Upper lobe of left lung (tissue), 6 donors: ENCODE data around the gene HSPG2. TPM values are rescaled to one million over a fixed set of nuclear protein-coding genes. Genes with fewer than 3 reads are reported as not detected.
"Not testable (repeated sequence)": the region's sequence is repeated elsewhere in the genome, so short reads cannot be mapped to it uniquely, and the experiment has no call there.

Experiments used
- ATAC-seq, 2 donors: fragments of 200-7000 bp; cut with Tn5 transposase; one replicate each; pipeline ENCODE4 v1.9.1; 2022; ENCODE audit warnings: mild to moderate bottlenecking in 2 of 2, moderate library complexity in 2 of 2; ENCODE audit not compliant: low FRiP score in 2 of 2
- DNase-seq, 2 donors: peaks; one replicate each; pipeline ENCODE4 v3.0.0-alpha.2; 2019 to 2020
- H3K27ac ChIP-seq, 4 donors: fragments of 200-600 bp; sonication (generic); one replicate each; pipeline ENCODE4 v1.5.1; 2016 to 2019
- H3K27me3 ChIP-seq, 4 donors: fragments of 200-600 bp; sonication (generic); one replicate each; pipeline ENCODE4 v1.5.1; 2017 to 2019
- H3K36me3 ChIP-seq, 4 donors: fragments of 200-600 bp; sonication (generic); one replicate each; pipeline ENCODE4 v1.5.1; 2016 to 2019
- H3K4me1 ChIP-seq, 4 donors: fragments of 200-600 bp; sonication (generic); one replicate each; pipeline ENCODE4 v1.5.1; 2018 to 2019
- H3K4me3 ChIP-seq, 4 donors: fragments of 200-600 bp; sonication (generic); one replicate each; pipeline ENCODE4 v1.5.1; 2017 to 2019; ENCODE audit warnings: mild to moderate bottlenecking in 2 of 4, moderate library complexity in 1 of 4
- H3K9me3 ChIP-seq, 4 donors: fragments of 200-600 bp; sonication (generic); one replicate each; pipeline ENCODE4 v1.5.1; 2018 to 2019
- EP300 ChIP-seq, 4 donors: sonication (generic); formaldehyde crosslinking; IDR thresholded peaks; one replicate each; pipeline ENCODE4 v1.5.1; 2017; ENCODE audit warnings: antibody characterized with exemption in 4 of 4, control low read depth in 2 of 4
- POLR2A ChIP-seq, 4 donors: fragments of 450-650 bp; IDR thresholded peaks; one replicate each; pipeline ENCODE4 v1.5.1; 2016 to 2017; ENCODE audit warnings: antibody characterized with exemption in 4 of 4, mild to moderate bottlenecking in 2 of 4
- POLR2AphosphoS5 ChIP-seq, 2 donors: sonication (generic); formaldehyde crosslinking; IDR thresholded peaks; one replicate each; pipeline ENCODE4 v1.5.1; 2017; ENCODE audit warnings: antibody characterized with exemption in 2 of 2
- WGBS, 2 donors: methylation state at CpG; one replicate each; pipeline ENCODE4 v1.1.5; 2017 to 2018; 5-methylcytosine and 5-hydroxymethylcytosine counted together
- total RNA-seq, 6 donors: library from RNA; depleted of rRNA in 4 of 6; stranded (reverse); fragments of >200 nt in 4 of 6; gene quantifications; one replicate each; pipeline versions ENCODE4 v1.1.0 to v1.2.1, GENCODE V29; 2016 to 2021
- TF ChIP-seq, protein P1 (sequence below), 6 experiments: fragments of 450-650 bp in 4 of 6; fragments of 200-600 bp in 2 of 6; sonication (generic) in 2 of 6; IDR thresholded peaks; one replicate each; pipeline ENCODE4 v1.5.1; 2016 to 2019; ENCODE audit warnings: antibody characterized with exemption in 6 of 6
- donor health status: DM: no; HTN: no; CAD: no; lungs with moderate emphysema.
- donor health status: DM: no; HTN: yes; CAD: no; lungs with severe emphysema.

The HSPG2 gene
- total RNA-seq, 6 donors from 2014 or later = 104 to 433 (median 227) TPM

DNA sequence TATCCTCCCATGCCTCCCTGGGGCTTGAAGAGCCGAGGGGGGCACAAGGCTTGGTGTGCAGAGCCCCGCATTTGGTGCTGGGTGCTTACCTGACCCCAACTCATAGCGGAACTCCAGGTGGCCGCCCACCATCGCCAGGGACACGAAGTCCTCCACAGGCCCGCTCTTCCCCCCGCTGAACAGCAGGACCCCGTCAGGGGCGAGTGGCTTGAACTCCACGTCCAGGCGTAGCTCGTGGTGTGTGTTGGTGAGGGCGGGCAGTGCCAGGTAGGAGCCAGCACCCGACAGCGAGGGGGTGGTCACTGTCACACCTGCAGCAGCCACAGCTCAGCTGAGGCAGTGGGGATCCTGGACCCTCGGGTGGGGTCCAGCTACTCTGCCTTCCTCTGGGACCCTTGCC, 107.8 kb downstream of the HSPG2 start:
- WGBS, 2 donors = 99% methylated on average over 11 of the region's 17 CpGs; no CpG with 5 or more reads in 1 of the 2 donors
- DNase-seq (no peak), ATAC-seq (no peak)
- no peaks in the 10 kb centered on the region for H3K27me3 ChIP-seq
- H3K36me3 ChIP-seq = peaks cover 22 to 94% (median 77%) of the 10 kb centered on the region in 4 donors
- H3K27ac ChIP-seq = no peak overlapping the region
- H3K4me1 ChIP-seq = no peaks in the 10 kb centered on the region
- TF ChIP-seq, protein P1, sequence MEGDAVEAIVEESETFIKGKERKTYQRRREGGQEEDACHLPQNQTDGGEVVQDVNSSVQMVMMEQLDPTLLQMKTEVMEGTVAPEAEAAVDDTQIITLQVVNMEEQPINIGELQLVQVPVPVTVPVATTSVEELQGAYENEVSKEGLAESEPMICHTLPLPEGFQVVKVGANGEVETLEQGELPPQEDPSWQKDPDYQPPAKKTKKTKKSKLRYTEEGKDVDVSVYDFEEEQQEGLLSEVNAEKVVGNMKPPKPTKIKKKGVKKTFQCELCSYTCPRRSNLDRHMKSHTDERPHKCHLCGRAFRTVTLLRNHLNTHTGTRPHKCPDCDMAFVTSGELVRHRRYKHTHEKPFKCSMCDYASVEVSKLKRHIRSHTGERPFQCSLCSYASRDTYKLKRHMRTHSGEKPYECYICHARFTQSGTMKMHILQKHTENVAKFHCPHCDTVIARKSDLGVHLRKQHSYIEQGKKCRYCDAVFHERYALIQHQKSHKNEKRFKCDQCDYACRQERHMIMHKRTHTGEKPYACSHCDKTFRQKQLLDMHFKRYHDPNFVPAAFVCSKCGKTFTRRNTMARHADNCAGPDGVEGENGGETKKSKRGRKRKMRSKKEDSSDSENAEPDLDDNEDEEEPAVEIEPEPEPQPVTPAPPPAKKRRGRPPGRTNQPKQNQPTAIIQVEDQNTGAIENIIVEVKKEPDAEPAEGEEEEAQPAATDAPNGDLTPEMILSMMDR (IDR thresholded peaks at IDR 0.05) = no peak
- TF ChIP-seq POLR2A (IDR thresholded peaks at IDR 0.05) (no peak), EP300 (IDR thresholded peaks at IDR 0.05) (no peak), POLR2AphosphoS5 (IDR thresholded peaks at IDR 0.05) (no peak)
- H3K4me3 ChIP-seq = no peak overlapping the region
- peaks cover 0 to 6% (median 0%) of the 10 kb centered on the region in 4 donors for H3K9me3 ChIP-seq

DNA sequence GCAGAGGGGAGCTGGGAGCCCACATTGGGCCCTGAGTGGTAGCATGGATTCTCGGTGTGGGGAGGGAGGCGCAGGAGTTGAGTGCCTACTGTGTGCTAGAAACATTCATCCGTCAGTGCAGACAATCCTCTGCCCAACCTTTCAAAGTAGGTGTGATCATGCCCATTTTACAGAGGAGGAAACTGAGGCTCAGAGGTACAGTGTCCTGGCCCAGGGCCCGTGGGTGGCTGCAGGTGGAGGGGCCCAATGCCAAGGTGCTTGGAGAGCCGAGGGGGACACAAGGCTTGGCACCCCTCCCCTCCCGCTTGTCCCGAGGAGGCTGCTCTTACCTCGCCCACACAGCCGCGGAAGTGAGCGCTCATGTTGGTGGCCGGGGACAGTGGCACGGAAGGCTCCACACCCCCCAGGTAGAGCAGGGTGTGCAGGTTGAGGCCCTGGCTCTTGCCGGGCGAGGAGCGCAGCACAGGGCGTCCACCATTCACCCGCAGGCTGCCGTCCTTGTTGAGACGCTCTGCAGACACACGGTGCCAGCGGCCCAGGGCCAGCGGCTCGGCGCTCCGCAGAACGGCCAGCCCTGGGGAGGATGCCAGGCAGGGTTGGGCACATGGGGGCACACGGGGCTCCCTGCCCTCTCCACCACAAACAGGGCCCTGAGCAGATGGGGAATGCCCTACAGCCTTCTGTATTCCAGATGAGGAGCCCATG, 108.5 kb downstream of the HSPG2 start:
- H3K4me1 ChIP-seq = no peaks in the 10 kb centered on the region
- no peak for TF ChIP-seq EP300 (IDR thresholded peaks at IDR 0.05)
- TF ChIP-seq POLR2AphosphoS5 (IDR thresholded peaks at IDR 0.05) = no peak
- TF ChIP-seq POLR2A (IDR thresholded peaks at IDR 0.05) = no peak
- TF ChIP-seq, protein P1 (IDR thresholded peaks at IDR 0.05) = no peak
- no peak overlapping the region for H3K27ac ChIP-seq
- no peak overlapping the region for H3K4me3 ChIP-seq
- ATAC-seq = no peak
- 92% methylated on average over 16 to 28 of the region's 28 CpGs for WGBS, 2 donors
- H3K9me3 ChIP-seq = no peaks in the 10 kb centered on the region
- no peaks in the 10 kb centered on the region for H3K27me3 ChIP-seq
- DNase-seq = peak in 1 of 2 donors; percentile 76
- peaks cover 23 to 94% (median 77%) of the 10 kb centered on the region in 4 donors for H3K36me3 ChIP-seq

DNA sequence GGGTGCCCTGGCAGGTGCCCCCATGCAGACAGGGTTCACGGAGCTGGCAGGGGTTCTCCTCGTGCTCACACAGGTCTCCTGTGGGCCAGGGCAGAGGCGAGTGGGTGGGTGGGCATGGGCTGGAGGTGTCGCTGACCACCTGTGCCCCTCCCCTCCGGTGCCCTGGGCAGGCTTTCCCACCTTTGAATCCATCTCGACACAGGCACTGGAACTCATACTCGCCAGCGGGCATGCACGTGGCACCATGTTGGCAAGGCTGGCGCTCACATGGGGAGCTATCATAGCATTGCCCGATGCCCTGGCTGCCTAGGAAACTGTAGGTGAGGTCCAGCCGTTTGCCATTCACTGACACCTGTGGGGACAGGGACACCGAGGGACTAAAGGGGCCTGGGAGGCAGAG, 109.0 kb downstream of the HSPG2 start:
- ATAC-seq (no peak), DNase-seq (peak in 1 of 2 donors; percentile 62)
- Histone ChIP-seq H3K9me3 (no peaks in the 10 kb centered on the region), H3K36me3 (peaks cover 22 to 93% (median 77%) of the 10 kb centered on the region in 4 donors), H3K4me1 (no peaks in the 10 kb centered on the region), H3K4me3 (no peak overlapping the region), H3K27me3 (no peaks in the 10 kb centered on the region), H3K27ac (no peak overlapping the region)
- WGBS, 2 donors = 91 to 92% methylated on average over 6 to 13 of the region's 13 CpGs
- TF ChIP-seq, protein P1 (IDR thresholded peaks at IDR 0.05) = no peak
- TF ChIP-seq EP300 (IDR thresholded peaks at IDR 0.05) = no peak
- TF ChIP-seq POLR2A (IDR thresholded peaks at IDR 0.05) = no peak
- TF ChIP-seq POLR2AphosphoS5 (IDR thresholded peaks at IDR 0.05) = no peak

DNA sequence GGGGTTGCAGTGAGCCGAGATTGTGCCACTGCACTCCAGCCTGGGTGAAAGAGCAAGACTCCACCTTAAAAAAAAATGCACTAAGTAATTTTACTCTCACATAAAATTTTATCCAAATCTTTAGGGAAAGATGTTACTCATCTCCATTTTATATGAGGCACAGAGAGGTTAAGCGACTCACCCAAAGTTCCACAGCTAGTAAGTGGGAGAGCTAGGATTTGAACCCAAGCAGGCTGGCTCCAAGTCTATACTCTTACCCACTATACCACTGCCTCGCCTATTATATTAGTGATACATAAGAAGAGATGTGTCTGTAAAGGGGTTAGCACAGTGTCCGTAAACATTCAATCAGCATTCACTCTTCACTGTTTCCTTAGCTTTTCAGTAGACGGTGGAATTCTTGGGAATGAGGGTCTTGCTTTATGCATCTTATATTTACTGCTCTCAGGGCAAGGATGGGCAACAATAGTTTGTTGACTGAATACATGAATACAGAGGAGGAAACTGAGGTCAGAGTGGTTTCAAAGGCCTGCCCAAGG, 109.9 kb downstream of the HSPG2 start:
- no peaks in the 10 kb centered on the region for H3K4me1 ChIP-seq
- no peak for DNase-seq
- H3K9me3 ChIP-seq = no peaks in the 10 kb centered on the region
- no peak overlapping the region for H3K4me3 ChIP-seq
- 93% methylated on average over 5 of the region's 5 CpGs for WGBS, 2 donors
- ATAC-seq = no peak
- H3K36me3 ChIP-seq = peaks cover 21 to 92% (median 71%) of the 10 kb centered on the region in 4 donors
- H3K27me3 ChIP-seq = no peaks in the 10 kb centered on the region
- TF ChIP-seq POLR2A (IDR thresholded peaks at IDR 0.05) (no peak), POLR2AphosphoS5 (IDR thresholded peaks at IDR 0.05) (no peak), EP300 (IDR thresholded peaks at IDR 0.05) (no peak)
- TF ChIP-seq, protein P1 (IDR thresholded peaks at IDR 0.05) = no peak
- H3K27ac ChIP-seq = no peak overlapping the region

DNA sequence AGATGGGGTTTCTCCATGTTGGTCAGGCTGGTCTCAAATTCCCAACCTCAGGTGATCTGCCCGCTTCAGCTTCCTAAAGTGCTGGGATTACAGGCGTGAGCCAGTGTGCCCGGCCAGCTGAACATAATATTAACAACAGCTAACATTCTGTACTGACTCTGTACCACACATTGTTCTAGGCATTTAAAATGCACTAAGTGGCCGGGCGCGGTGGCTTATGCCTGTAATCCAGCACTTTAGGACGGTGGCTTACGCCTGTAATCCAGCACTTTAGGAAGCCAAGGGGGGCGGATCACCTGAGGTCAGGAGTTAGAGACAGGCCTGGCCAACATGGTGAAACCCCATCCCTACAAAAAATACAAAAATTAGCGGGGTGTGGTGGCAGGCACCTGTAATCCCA, 110.4 kb downstream of the HSPG2 start:
- H3K27ac ChIP-seq, H3K9me3 ChIP-seq, DNase-seq, H3K4me1 ChIP-seq, ATAC-seq, H3K27me3 ChIP-seq, H3K4me3 ChIP-seq: not testable (repeated sequence)
- 96 to 97% methylated on average over 10 of the region's 10 CpGs for WGBS, 2 donors
- peaks cover 21 to 90% (median 71%) of the 10 kb centered on the region in 4 donors for H3K36me3 ChIP-seq
